Thoracic aorta (tissue), 2 donors: ENCODE data around the gene SERTAD3. TPM values are rescaled to one million over a fixed set of nuclear protein-coding genes. Genes with fewer than 3 reads are reported as not detected.
"Not testable (repeated sequence)": the region's sequence is repeated elsewhere in the genome, so short reads cannot be mapped to it uniquely, and the experiment has no call there.

Source experiments
- ATAC-seq: fragments of 150-250 bp; one replicate; pipeline ENCODE4 v1.8.0; 2017; ENCODE audit warnings: low read depth; ENCODE audit not compliant: insufficient number of reproducible peaks, low FRiP score
- DNase-seq: peaks from one replicate; pipeline ENCODE4 v3.0.0-alpha.2; 2020; ENCODE audit warnings: low spot score
- H3K27ac ChIP-seq, 2 donors: fragments of 200-600 bp; sonication (generic); 1 replicate in 1 of 2; 2 replicates in 1 of 2; pipeline ENCODE4 v1.5.1; 2016; ENCODE audit warnings: mild to moderate bottlenecking in 2 of 2, moderate library complexity in 2 of 2
- H3K27me3 ChIP-seq: fragments of 200-600 bp; sonication (generic); replicated peaks from 2 replicates; pipeline ENCODE4 v1.6.0; 2016; ENCODE audit warnings: mild to moderate bottlenecking; ENCODE audit not compliant: insufficient read depth
- H3K36me3 ChIP-seq: fragments of 200-600 bp; sonication (generic); one replicate; pipeline ENCODE4 v1.5.1; 2016
- H3K4me1 ChIP-seq, 2 donors: fragments of 200-600 bp; sonication (generic); 1 replicate in 1 of 2; 2 replicates in 1 of 2; pipeline versions ENCODE4 v1.5.1 to v1.6.0; 2016; ENCODE audit warnings: low read depth in 2 of 2, mild to moderate bottlenecking in 1 of 2; ENCODE audit not compliant: control insufficient read depth in 1 of 2
- H3K4me3 ChIP-seq: fragments of 200-600 bp; sonication (generic); 2 replicates; pipeline ENCODE4 v1.5.1; 2016; ENCODE audit warnings: mild to moderate bottlenecking
- H3K9me3 ChIP-seq: fragments of 200-600 bp; sonication (generic); 2 replicates; pipeline ENCODE4 v1.5.1; 2016
- CTCF ChIP-seq: fragments of 200-600 bp; sonication (generic); IDR thresholded peaks from one replicate; pipeline ENCODE4 v1.5.1; 2019; ENCODE audit warnings: antibody characterized with exemption
- total RNA-seq, 2 donors: library from RNA; depleted of rRNA; stranded (reverse); fragments of >200 nt; gene quantifications; one replicate each; pipeline versions ENCODE4 v1.1.0 to v1.2.3, GENCODE V29; 2016

SERTAD3 gene
- total RNA-seq, 2 donors from 2014 or later = 12.3 to 19.4 TPM

DNA sequence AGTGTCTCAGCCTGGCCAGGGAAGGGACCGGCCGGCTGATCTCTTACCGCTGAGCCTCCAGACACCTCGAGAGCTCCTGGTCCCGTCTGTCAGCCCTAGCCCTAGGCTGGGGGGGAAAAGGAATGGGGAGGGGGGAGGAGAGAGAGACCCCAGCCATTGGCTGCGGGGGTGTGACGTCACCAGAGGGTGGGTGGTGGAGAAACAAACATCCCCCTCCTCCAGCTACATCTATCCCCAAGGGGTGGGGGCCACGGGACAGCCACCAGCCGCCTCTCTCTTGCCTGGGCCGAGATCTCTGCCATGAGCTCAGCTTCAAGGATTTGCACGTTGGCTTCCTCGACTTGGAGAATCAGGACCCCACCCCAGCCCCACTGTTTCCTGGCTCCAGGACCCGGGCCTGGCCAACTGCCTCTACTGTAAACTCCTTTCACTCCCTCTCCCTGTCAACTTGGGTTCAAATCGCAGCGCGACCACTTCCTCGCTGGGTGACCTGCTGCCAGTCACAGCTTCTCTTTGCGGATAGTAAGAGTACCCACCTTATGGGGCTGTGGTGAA is 30.8 kb downstream of the SERTAD3 start, which contains the start of gene PRX:
Gene PRX, minus strand, starts transcription at position 88 of the 555 bp plus-strand sequence. CDS start 5,446 bp downstream, outside the sequence.
- no peaks in the 10 kb centered on the region for H3K9me3 ChIP-seq
- peaks cover 4 to 9% of the 10 kb centered on the region in 2 donors for H3K4me1 ChIP-seq
- H3K27ac ChIP-seq = no peak within 1 kb of the TSS
- no peak for ATAC-seq
- no peak within 1 kb of the TSS for H3K4me3 ChIP-seq
- DNase-seq = no peak
- no peaks in the 10 kb centered on the region for H3K27me3 ChIP-seq
- no peaks in the 10 kb centered on the region for H3K36me3 ChIP-seq
- no peak for TF ChIP-seq CTCF

- no peaks in the 10 kb centered on the region for H3K9me3 ChIP-seq
- DNase-seq (no peak), ATAC-seq (no peak)
- no peaks in the 10 kb centered on the region for H3K36me3 ChIP-seq
- no peak for TF ChIP-seq CTCF
- H3K27me3 ChIP-seq = no peaks in the 10 kb centered on the region
- peaks cover 4 to 9% of the 10 kb centered on the region in 2 donors for H3K4me1 ChIP-seq
- H3K4me3 ChIP-seq = no peak overlapping the region
- no peak overlapping the region for H3K27ac ChIP-seq
Observed at GRCh38 chr19:40412866-40413265, 31.3 kb downstream of the SERTAD3 start.

GRCh38 chr19:40411958-40412499 is 32.1 kb downstream of the SERTAD3 start:
- H3K4me1 ChIP-seq = peaks cover 4 to 9% of the 10 kb centered on the region in 2 donors
- no peak for DNase-seq
- no peak for ATAC-seq
- no peak for TF ChIP-seq CTCF
- H3K27me3 ChIP-seq = no peaks in the 10 kb centered on the region
- no peak overlapping the region for H3K4me3 ChIP-seq
- H3K36me3 ChIP-seq = no peaks in the 10 kb centered on the region
- H3K27ac ChIP-seq = peak overlapping the region in 1 of 2 donors; percentile 4
- no peaks in the 10 kb centered on the region for H3K9me3 ChIP-seq

GRCh38 chr19:40411125-40411842 is 32.9 kb downstream of the SERTAD3 start:
- no peaks in the 10 kb centered on the region for H3K9me3 ChIP-seq
- peak overlapping the region in 1 of 2 donors; percentile 4 for H3K27ac ChIP-seq
- no peak for TF ChIP-seq CTCF
- DNase-seq (no peak), ATAC-seq (no peak)
- no peak overlapping the region for H3K4me3 ChIP-seq
- H3K36me3 ChIP-seq = no peaks in the 10 kb centered on the region
- peaks cover 4 to 9% of the 10 kb centered on the region in 2 donors for H3K4me1 ChIP-seq
- H3K27me3 ChIP-seq = no peaks in the 10 kb centered on the region

GRCh38 chr19:40410030-40410389 is 34.1 kb downstream of the SERTAD3 start:
- Histone ChIP-seq H3K4me1 (peaks cover 4 to 11% of the 10 kb centered on the region in 2 donors), H3K36me3 (no peaks in the 10 kb centered on the region), H3K27ac (no peak overlapping the region), H3K4me3 (no peak overlapping the region), H3K9me3 (no peaks in the 10 kb centered on the region), H3K27me3 (no peaks in the 10 kb centered on the region)
- ATAC-seq = no peak
- no peak for DNase-seq
- TF ChIP-seq CTCF = no peak

DNA sequence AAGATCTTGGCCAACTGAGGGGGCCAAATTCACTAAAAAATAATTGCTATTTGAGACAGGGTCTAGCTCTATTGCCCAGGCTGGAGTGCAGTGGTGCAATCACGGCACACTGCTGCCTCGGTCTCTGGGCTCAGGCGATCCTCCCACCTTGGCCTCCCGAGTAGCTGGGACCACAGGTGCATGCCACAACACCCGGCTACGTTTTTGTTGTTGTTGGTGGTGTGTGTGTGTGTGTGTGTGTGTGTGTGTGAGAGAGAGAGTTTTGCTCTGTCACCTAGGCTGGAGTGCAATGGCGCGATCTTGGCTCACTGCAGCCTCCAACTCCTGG is 35.6 kb downstream of the SERTAD3 start:
- not testable (repeated sequence) for H3K27me3 ChIP-seq, H3K36me3 ChIP-seq, H3K9me3 ChIP-seq, H3K4me3 ChIP-seq, ATAC-seq, H3K27ac ChIP-seq, DNase-seq
- H3K4me1 ChIP-seq = peaks cover 4 to 16% of the 10 kb centered on the region in 2 donors
